Rectal smooth muscle tissue (tissue), 1 donor: ENCODE results near the gene LRIG1.

Source experiments
- H3K27ac ChIP-seq: one replicate; pipeline ENCODE4 v1.7.0; 2013; ENCODE audit warnings: low read depth, low read length, inconsistent platforms
- H3K27me3 ChIP-seq: one replicate; pipeline ENCODE4 v1.7.0; 2013; ENCODE audit warnings: low read length; ENCODE audit not compliant: control insufficient read depth, insufficient read depth
- H3K36me3 ChIP-seq: one replicate; pipeline ENCODE4 v1.7.0; 2013; ENCODE audit warnings: low read length; ENCODE audit not compliant: control insufficient read depth, insufficient read depth
- H3K4me1 ChIP-seq: one replicate; pipeline ENCODE4 v1.7.0; 2013; ENCODE audit warnings: low read length; ENCODE audit not compliant: control insufficient read depth, insufficient read depth
- H3K4me3 ChIP-seq: one replicate; pipeline ENCODE4 v1.7.0; 2013; ENCODE audit warnings: low read length
- H3K9ac ChIP-seq: one replicate; pipeline ENCODE4 v1.7.0; 2013; ENCODE audit warnings: low read length

Gene LRIG1

DNA sequence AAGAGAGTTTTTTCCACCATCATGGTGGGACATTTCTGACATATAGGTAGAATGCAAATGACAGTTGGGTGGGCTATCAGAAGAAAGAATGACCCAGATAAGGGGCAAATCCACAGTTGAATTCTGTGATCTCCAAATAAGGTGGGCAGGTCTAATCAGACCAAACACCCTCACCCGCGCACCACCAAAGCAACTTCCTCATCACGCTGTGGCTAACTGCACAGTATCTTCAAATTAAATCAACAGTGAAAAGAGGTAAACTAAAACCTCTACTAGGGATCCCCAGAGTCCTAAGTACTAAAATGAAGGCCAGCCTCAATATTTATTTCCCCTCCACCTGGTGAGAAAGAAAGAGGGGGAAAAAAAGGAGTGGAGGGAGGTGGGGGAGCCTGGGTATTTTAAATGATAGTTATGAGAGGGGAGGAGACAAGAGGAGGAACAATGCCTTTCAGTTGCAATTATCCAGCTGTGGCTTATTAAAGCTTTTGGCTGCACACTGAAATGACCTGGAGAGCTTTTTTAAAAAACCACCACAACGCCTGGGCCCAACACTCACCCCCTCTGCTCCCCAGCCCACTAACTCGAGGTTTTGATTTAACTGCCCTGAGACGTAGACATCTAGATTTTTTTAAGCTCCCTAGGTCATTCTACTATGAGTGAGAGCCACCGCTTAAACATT lies 61.0 kb downstream of the LRIG1 start:
- H3K27me3 ChIP-seq: no peaks in the 10 kb centered on the region
- no peak overlapping the region for H3K9ac ChIP-seq
- H3K4me3 ChIP-seq: no peak overlapping the region
- peaks cover 63% of the 10 kb centered on the region for H3K4me1 ChIP-seq
- peaks cover 6% of the 10 kb centered on the region for H3K36me3 ChIP-seq
- peak overlapping the region; percentile 21 for H3K27ac ChIP-seq

DNA sequence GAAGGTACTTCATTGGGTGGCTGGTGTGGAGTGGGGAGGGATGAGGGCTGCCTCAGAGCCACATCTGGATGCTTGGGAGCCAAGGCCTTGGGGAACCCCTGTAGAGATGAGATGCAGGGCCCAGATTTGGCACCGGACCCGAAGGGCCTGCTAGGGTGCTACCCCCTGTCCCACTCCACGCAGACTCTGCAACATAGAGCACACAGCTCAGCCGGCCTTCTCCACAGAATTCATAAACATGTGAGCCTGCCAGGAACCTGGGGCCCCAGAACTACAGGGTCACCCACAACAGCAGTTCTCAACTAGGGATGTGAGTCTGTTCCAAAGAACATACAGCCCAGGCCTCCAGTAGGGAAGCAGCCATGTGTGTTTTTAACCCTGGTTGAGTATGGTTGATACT lies 62.8 kb downstream of the LRIG1 start:
- H3K4me1 ChIP-seq: peaks cover 67% of the 10 kb centered on the region
- H3K9ac ChIP-seq: no peak overlapping the region
- no peaks in the 10 kb centered on the region for H3K27me3 ChIP-seq
- H3K4me3 ChIP-seq: no peak overlapping the region
- peak overlapping the region; percentile 69 for H3K27ac ChIP-seq
- H3K36me3 ChIP-seq: peaks cover 6% of the 10 kb centered on the region

DNA sequence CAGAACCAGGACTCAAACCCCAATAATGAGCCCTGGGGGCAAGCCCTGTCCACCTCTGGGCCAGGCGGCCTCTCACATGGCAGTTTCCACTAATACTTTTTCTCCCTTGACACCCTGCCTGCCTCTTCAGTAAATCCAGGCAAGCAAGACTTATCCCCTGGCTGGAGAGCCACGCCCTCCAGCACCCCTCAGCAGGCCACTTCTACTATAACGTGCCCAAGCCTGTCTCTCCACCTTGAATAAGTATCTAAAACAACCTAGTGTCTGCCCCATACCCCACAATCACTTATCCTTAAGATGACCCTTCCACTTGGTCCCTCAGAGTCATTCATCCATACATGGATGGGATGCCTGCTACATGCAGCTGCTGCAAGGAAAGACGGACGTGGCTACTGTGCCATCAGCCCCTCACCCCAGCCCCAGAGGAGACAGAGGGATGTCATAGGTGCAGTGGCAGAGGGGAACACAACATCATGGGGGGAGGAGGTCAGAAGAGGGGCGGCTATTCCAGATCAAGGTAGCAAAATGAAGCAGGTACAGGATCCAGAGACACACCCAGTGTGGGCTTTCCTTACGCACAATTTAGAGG lies 63.4 kb downstream of the LRIG1 start:
- peaks cover 68% of the 10 kb centered on the region for H3K4me1 ChIP-seq
- no peak overlapping the region for H3K4me3 ChIP-seq
- peaks cover 3% of the 10 kb centered on the region for H3K36me3 ChIP-seq
- no peak overlapping the region for H3K9ac ChIP-seq
- H3K27ac ChIP-seq: peak overlapping the region; percentile 69
- no peaks in the 10 kb centered on the region for H3K27me3 ChIP-seq

DNA sequence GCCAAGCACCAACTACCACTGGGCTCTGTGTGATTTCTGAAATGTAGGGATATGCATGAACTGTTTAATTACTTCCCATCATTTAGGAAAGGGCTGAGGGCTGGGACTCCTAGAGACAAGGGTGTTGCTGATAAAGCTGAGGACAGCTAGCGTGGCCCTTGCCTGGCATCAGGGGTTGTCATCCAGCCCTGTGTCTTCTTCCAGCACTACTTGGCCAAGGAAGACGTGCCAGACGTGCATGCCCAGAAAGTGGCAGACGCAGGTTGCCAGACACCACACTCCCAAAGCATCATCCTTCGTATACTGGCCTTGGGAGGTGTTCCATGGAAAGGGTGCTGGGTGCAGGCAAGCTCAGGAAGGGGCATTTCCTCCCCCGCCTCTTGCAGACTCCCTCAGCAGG lies 64.8 kb downstream of the LRIG1 start:
- H3K4me3 ChIP-seq: no peak overlapping the region
- peaks cover 64% of the 10 kb centered on the region for H3K4me1 ChIP-seq
- H3K36me3 ChIP-seq: no peaks in the 10 kb centered on the region
- no peaks in the 10 kb centered on the region for H3K27me3 ChIP-seq
- H3K9ac ChIP-seq: no peak overlapping the region
- H3K27ac ChIP-seq: peak overlapping the region; percentile 69

DNA sequence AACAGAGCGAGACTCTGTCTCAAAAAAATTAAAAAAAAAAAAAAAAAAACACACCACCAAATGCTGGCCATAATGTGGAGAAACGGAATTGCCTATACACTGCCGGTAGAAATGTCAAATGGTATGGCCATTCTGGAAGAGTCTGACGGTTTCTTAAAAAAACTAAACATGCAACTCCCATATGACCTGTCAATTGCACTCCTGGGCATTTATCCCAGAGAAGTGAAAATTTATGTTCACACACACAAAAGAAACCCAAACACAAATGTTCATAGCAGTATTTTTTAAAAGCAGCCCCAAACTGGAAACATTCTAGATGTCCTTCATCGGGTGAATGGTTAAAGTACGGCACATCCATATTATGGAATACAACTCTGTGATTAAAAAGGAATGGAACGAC lies 66.1 kb downstream of the LRIG1 start:
- peaks cover 58% of the 10 kb centered on the region for H3K4me1 ChIP-seq
- H3K27ac ChIP-seq: no peak overlapping the region

DNA sequence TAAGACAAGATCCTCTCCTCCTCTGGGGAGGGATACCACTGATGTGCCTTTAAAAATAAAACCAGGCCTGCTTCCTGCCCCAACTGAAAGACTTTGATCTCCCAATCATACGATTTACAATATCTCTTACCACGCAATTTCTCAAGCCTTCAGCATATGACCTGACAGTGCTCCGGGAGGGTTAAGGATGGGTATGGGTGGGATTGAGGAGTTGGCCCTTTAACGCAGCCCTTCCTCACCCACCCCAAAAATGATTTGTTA lies 67.4 kb downstream of the LRIG1 start:
- peaks cover 61% of the 10 kb centered on the region for H3K4me1 ChIP-seq
- no peak overlapping the region for H3K9ac ChIP-seq
- H3K36me3 ChIP-seq: no peaks in the 10 kb centered on the region
- H3K4me3 ChIP-seq: no peak overlapping the region
- peak overlapping the region; percentile 41 for H3K27ac ChIP-seq
- H3K27me3 ChIP-seq: no peaks in the 10 kb centered on the region

More for the DNA sequence above, 66.1 kb downstream of the LRIG1 start:
- Histone ChIP-seq H3K9ac (no peak overlapping the region), H3K27me3 (no peaks in the 10 kb centered on the region), H3K36me3 (no peaks in the 10 kb centered on the region), H3K4me3 (no peak overlapping the region)

DNA sequence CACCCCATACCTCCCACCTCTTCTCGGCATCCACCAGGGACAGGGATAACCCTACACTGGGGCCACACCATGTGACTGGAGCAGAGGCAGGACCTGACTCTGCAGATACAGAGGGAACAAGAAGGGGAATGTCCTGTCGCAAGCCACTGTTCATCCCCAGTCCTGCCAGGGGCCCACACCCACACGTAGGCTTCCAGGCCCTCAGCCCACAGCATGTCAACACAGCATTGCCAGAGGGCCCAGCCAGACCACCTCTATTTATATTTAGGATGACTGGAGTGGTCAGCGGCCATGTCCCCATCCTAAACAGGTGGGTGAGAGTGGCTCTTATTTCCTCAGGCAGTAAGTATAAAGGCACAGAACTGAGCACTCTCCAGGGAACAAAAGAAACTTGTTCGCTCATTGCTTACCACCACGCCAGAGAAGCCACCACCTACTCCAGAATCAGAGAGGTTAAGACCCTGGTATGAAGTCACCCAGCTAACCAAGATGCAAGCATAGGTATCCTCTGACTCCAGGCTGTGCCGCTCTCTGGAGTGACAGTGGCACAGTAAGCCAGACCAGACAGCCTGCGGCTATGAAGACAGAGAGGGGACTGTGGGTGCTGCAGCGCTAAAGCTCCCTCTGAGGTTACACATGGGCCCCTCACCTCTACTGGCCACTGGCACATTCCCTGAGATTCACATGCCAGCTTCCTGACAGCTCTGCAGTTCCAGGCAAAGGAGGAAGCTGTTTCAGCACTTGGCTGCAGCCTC lies 67.9 kb downstream of the LRIG1 start:
- Histone ChIP-seq H3K27me3 (no peaks in the 10 kb centered on the region), H3K36me3 (no peaks in the 10 kb centered on the region), H3K27ac (peak overlapping the region; percentile 62), H3K4me3 (no peak overlapping the region), H3K4me1 (peaks cover 61% of the 10 kb centered on the region), H3K9ac (no peak overlapping the region)

DNA sequence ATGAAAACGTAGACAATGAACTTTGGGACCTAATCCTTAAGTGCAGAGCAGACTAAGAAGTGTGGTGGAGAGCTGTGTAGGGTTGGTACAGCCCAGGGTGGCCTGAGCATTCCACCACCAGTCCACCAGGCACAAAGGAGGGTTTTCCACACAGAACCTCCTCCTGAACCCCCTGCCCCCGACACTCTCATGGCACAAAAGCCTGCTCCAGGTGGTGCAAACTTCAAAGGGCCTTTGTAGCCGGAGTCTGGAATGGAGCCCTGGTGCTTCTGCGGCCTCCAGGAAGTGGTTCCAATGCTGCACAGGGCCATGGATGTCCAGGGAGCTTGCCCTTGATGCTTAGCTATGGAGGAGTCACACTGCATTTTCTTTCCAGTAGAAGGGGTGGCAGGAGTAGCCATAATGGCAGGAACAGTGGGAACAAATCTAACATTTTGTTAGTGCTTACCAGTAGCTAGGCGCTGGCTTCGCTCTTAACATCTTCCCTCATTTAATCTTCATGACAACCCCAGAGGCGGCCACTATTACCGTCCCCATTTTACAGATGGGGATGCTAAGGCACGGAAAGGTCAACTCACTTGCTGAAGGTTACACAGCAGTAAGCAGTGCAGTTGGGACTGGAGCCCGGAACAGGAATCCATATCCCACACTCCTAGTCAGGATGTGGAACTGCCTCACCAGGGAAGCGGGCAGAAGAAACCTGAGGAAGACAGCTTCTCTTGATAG lies 68.6 kb downstream of the LRIG1 start:
- Histone ChIP-seq H3K36me3 (no peaks in the 10 kb centered on the region), H3K9ac (no peak overlapping the region), H3K27me3 (no peaks in the 10 kb centered on the region), H3K4me1 (peaks cover 60% of the 10 kb centered on the region), H3K27ac (peak overlapping the region; percentile 62), H3K4me3 (no peak overlapping the region)

DNA sequence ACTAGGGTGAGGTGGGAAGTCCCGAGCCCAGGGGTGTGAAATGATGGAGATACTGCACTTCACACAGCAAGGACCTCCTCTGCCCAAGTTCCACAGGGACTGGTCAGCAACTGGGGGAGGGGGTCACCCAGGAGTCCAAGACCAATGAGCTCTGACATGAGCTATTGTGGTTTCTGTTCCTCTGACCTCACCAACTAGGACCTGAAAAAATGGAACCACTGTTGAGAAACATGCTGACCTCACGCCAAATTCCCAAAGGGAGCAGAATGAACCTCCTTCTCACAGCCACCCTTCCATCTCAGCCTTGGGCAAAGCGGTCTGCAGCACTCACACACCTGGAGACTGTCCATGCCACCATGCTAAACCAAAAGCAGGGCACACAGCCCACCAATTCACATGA lies 69.3 kb downstream of the LRIG1 start:
- Histone ChIP-seq H3K4me3 (no peak overlapping the region), H3K9ac (no peak overlapping the region), H3K27me3 (no peaks in the 10 kb centered on the region), H3K4me1 (peaks cover 60% of the 10 kb centered on the region), H3K36me3 (no peaks in the 10 kb centered on the region), H3K27ac (no peak overlapping the region)

DNA sequence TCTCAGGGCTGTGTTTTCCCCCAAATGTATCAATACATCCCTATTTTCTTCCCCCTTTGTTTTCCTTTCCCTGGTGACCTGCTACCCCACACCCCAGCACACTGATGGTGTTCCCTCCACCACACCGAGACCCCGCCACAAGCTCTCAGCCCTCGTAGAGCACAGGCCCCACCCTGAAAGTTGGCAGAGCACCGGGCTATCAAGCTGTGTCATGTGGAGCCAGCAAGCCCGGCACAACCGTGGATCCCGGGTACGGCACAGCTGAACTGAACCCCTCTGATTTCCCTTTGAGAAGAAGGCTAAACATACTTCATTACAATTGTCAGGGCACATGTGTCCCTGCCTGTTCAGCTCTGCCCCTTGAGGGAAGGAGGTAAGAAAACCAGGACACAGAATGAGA lies 69.9 kb downstream of the LRIG1 start:
- H3K9ac ChIP-seq: no peak overlapping the region
- no peaks in the 10 kb centered on the region for H3K36me3 ChIP-seq
- peaks cover 60% of the 10 kb centered on the region for H3K4me1 ChIP-seq
- peak overlapping the region; percentile 76 for H3K27ac ChIP-seq
- H3K27me3 ChIP-seq: no peaks in the 10 kb centered on the region
- H3K4me3 ChIP-seq: no peak overlapping the region

DNA sequence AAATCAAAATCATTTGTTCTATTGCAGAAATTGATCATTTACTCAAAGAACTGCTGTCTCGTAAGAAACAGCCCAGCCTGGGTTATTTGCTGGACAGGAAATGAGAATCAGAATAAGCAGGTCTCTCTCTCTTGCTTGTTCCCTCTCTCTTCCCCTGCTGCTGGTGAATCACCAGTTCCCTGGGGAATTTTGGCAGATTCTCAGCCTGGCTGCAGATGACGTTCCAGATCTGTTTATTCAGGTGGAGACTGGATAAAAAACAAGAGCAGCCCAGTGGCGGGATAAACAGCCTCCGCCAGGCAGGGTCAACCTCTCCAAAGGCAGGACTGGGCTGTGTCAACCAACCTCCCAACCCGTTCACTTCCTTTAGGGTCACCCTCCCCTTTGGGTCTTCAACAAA lies 72.1 kb downstream of the LRIG1 start:
- Histone ChIP-seq H3K4me1 (peaks cover 75% of the 10 kb centered on the region), H3K4me3 (no peak overlapping the region), H3K36me3 (no peaks in the 10 kb centered on the region), H3K27ac (peak overlapping the region; percentile 76), H3K27me3 (no peaks in the 10 kb centered on the region), H3K9ac (no peak overlapping the region)

DNA sequence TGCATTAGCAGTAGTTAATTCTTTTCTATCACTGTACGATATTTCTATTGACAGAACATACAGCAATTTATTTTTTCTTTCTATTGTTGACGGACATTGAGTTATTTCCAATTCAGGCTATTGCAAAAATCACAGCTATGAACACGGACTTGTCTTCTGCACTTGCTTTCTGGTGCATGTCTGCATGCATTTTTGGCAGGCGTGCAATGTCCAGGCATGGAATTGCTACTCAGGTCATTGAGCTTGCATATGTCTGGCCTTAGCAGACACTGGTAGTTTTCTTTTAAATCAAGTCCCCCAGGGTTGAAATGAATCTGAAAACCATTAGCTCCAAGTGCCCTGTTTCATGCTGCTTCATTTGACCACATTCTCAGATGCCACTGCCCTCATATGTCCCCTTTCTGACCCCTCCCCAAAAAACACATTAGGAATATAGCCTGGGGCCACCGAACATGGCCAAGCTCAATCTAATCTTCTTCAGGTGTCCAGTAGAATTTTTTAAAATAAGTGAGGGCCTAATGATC lies 72.8 kb downstream of the LRIG1 start:
- H3K4me1 ChIP-seq: peaks cover 68% of the 10 kb centered on the region
- H3K36me3 ChIP-seq: no peaks in the 10 kb centered on the region
- no peak overlapping the region for H3K9ac ChIP-seq
- no peaks in the 10 kb centered on the region for H3K27me3 ChIP-seq
- peak overlapping the region; percentile 62 for H3K27ac ChIP-seq
- no peak overlapping the region for H3K4me3 ChIP-seq
